Neural cell (in vitro differentiated cells): ENCODE data around the gene OGFOD3.

Experiments
- CTCF ChIP-seq: fragments of 450-650 bp; IDR thresholded peaks from 2 replicates; pipeline ENCODE4 v1.5.1; 2014; ENCODE audit warnings: antibody characterized with exemption, mild to moderate bottlenecking, moderate library complexity; ENCODE audit not compliant: poor library complexity, severe bottlenecking
- MXI1 ChIP-seq: fragments of 450-650 bp; conservative IDR thresholded peaks from 2 replicates; pipeline ENCODE4 v1.6.1; 2014; ENCODE audit warnings: antibody characterized with exemption, mild to moderate bottlenecking; ENCODE audit not compliant: poor library complexity, severe bottlenecking
- SMC3 ChIP-seq: fragments of 450-650 bp; conservative IDR thresholded peaks from 2 replicates; pipeline ENCODE4 v1.6.1; 2014; ENCODE audit warnings: antibody characterized with exemption, mild to moderate bottlenecking, moderate library complexity; ENCODE audit not compliant: poor library complexity

DNA sequence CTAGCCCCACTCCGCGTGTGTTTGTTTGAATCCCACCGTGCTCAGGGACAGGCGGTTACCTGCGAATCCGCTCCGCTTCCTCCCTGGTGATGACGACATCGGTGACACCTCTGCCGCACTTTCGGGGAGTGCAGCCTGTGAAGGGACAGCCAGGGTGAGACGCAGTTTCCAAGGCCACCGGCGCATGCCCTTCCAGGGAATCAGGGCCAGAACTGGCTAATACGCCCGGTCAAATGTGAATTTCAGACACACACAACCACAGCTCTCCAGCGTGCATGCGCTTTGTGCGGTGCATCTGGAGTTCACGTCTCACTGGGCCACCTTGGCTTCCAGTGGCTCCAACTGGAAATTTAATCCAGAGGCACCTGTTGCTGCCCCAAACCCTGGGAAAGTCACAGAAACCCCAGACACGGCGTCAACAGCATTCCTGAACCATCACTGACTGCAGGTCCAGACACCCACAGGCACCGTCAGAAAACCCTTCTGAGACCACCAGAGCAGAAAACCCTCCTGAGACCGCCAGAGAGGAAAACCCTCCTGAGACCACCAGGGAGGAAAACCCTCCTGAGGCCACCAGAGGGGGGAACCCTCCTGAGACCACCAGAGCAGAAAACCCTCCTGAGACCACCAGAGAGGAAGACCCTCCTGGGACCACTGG, 6.9 kb downstream of the OGFOD3 start:
- no peak for TF ChIP-seq CTCF
- no peak for TF ChIP-seq MXI1
- no peak for TF ChIP-seq SMC3
